SK-N-SH (cell line): ENCODE data around the gene ANO6. TPM values are rescaled to one million over a fixed set of nuclear protein-coding genes. Genes with fewer than 3 reads are reported as not detected.

ENCODE experiments used
- CTCF ChIA-PET: fragments of 300-600, 350-600 bp; formaldehyde crosslinking; extraction: SDS; loops from one replicate; lab custom pipeline; 2021; lab: Yijun Ruan, JAX
- POLR2A ChIA-PET: fragments of 350-600 bp; sonication (Branson Sonifier 250); formaldehyde crosslinking; extraction: SDS; loops from one replicate; lab custom pipeline; 2020; ENCODE audit warnings: antibody characterized with exemption, inconsistent platforms; lab: Yijun Ruan, JAX
- DNase-seq: peaks from one replicate; pipeline ENCODE4 v3.0.0; 2012
- H2AFZ ChIP-seq: fragments of 200-600 bp; sonication (generic); 2 replicates; pipeline ENCODE4 v1.8.1; 2016; ENCODE audit warnings: antibody characterized with exemption, mild to moderate bottlenecking, low read depth
- H3F3A ChIP-seq: fragments of 200-600 bp; sonication (generic); replicated peaks from 2 replicates; pipeline ENCODE3; 2016; ENCODE audit warnings: antibody characterized with exemption, mild to moderate bottlenecking; ENCODE audit not compliant: insufficient read depth
- H3K27ac ChIP-seq, 2 experiments: fragments of 200-500 bp in 1 of 2; fragments of 200-600 bp in 1 of 2; sonication (Bioruptor generic) in 1 of 2; sonication (generic), shearing (Covaris generic) in 1 of 2; 2 replicates each; pipeline versions ENCODE4 v1.5.1 to v1.6.1; 2014 to 2016; ENCODE audit warnings: low read depth in 2 of 2, inconsistent platforms in 1 of 2, low read length in 1 of 2, mild to moderate bottlenecking in 1 of 2, mixed read lengths in 1 of 2
- H3K27me3 ChIP-seq: fragments of 200-600 bp; sonication (generic), shearing (Covaris generic); 2 replicates; pipeline ENCODE4 v1.6.1; 2016; ENCODE audit warnings: mixed run types; ENCODE audit not compliant: insufficient read depth
- H3K36me3 ChIP-seq, 2 experiments: fragments of 200-500 bp in 1 of 2; fragments of 200-600 bp in 1 of 2; sonication (Bioruptor generic) in 1 of 2; sonication (generic) in 1 of 2; replicated peaks in 1 of 2; 2 replicates each; pipeline versions ENCODE3 to v1.5.1; 2014 to 2016; ENCODE audit warnings: low read length in 1 of 2, mild to moderate bottlenecking in 1 of 2; ENCODE audit not compliant: insufficient read depth in 2 of 2, control insufficient read depth in 1 of 2
- H3K4me1 ChIP-seq, 2 experiments: fragments of 200-500 bp in 1 of 2; fragments of 200-600 bp in 1 of 2; sonication (Bioruptor generic) in 1 of 2; sonication (generic), shearing (Covaris generic) in 1 of 2; 2 replicates each; pipeline versions ENCODE4 v1.5.1 to v1.6.1; 2014 to 2016; ENCODE audit warnings: low read depth in 1 of 2, low read length in 1 of 2, mixed run types in 1 of 2; ENCODE audit not compliant: insufficient read depth in 2 of 2, control insufficient read depth in 1 of 2
- H3K4me2 ChIP-seq: fragments of 200-600 bp; sonication (generic), shearing (Covaris generic); 2 replicates; pipeline ENCODE4 v1.6.1; 2017; ENCODE audit warnings: mixed run types
- H3K4me3 ChIP-seq, 2 experiments: fragments of 200-500 bp in 1 of 2; fragments of 200-600 bp in 1 of 2; sonication (Bioruptor generic) in 1 of 2; sonication (generic), shearing (Covaris generic) in 1 of 2; 2 replicates each; pipeline versions ENCODE4 v1.5.1 to v1.8.1; 2014 to 2016; ENCODE audit warnings: low read depth in 2 of 2, inconsistent platforms in 1 of 2, low read length in 1 of 2, mild to moderate bottlenecking in 1 of 2, mixed read lengths in 1 of 2, moderate library complexity in 1 of 2
- H3K79me2 ChIP-seq: fragments of 200-600 bp; sonication (generic); 2 replicates; pipeline ENCODE4 v1.8.1; 2017; ENCODE audit warnings: mild to moderate bottlenecking; ENCODE audit not compliant: insufficient read depth
- H3K9ac ChIP-seq: fragments of 200-600 bp; sonication (generic); 2 replicates; pipeline ENCODE4 v1.6.1; 2017; ENCODE audit warnings: mixed run types
- H3K9me2 ChIP-seq: fragments of 200-600 bp; sonication (generic); 2 replicates; pipeline ENCODE4 v1.6.1; 2017; ENCODE audit warnings: mixed run types
- H3K9me3 ChIP-seq: fragments of 200-600 bp; sonication (generic); 2 replicates; pipeline ENCODE4 v1.6.1; 2017; ENCODE audit warnings: mixed run types, mild to moderate bottlenecking, moderate library complexity
- H4K20me1 ChIP-seq: fragments of 200-600 bp; sonication (generic); 2 replicates; pipeline ENCODE4 v1.6.1; 2017; ENCODE audit warnings: mild to moderate bottlenecking, mixed run types; ENCODE audit not compliant: insufficient read depth
- CHD2 ChIP-seq: fragments of 150-350 bp; IDR thresholded peaks from 2 replicates; pipeline ENCODE4 v1.6.1; 2018; ENCODE audit warnings: low read length; ENCODE audit not compliant: partially characterized antibody
- JUND ChIP-seq: IDR thresholded peaks from 2 replicates; pipeline ENCODE4 v1.4.0; 2012
- MEF2A ChIP-seq: IDR thresholded peaks from 2 replicates; pipeline ENCODE4 v1.4.0; 2012; ENCODE audit warnings: low read depth, borderline replicate concordance
- NFIC ChIP-seq: IDR thresholded peaks from 2 replicates; pipeline ENCODE4 v1.4.0; 2012; ENCODE audit warnings: borderline replicate concordance
- RCOR1 ChIP-seq: fragments of 150-350 bp; IDR thresholded peaks from 2 replicates; pipeline ENCODE4 v1.6.1; 2017; ENCODE audit warnings: antibody characterized with exemption, low read length
- RFX5 ChIP-seq: IDR thresholded peaks from 2 replicates; pipeline ENCODE4 v1.6.1; 2012; ENCODE audit warnings: mild to moderate bottlenecking, improper control_type of control experiment, low read length
- SIN3A ChIP-seq: IDR thresholded peaks from 2 replicates; pipeline ENCODE4 v1.6.1; 2012; ENCODE audit warnings: low read depth, mild to moderate bottlenecking, low read length, moderate library complexity, borderline replicate concordance
- SMC3 ChIP-seq: IDR thresholded peaks from 2 replicates; pipeline ENCODE4 v1.6.1; 2012; ENCODE audit warnings: low read depth, low read length, improper control_type of control experiment
- TAF1 ChIP-seq: IDR thresholded peaks from 2 replicates; pipeline ENCODE4 v1.6.1; 2012; ENCODE audit warnings: low read depth, mild to moderate bottlenecking, low read length, moderate library complexity, borderline replicate concordance
- USF2 ChIP-seq: fragments of 150-350 bp; IDR thresholded peaks from 2 replicates; pipeline ENCODE4 v1.6.1; 2017; ENCODE audit warnings: antibody characterized with exemption, low read length, low read depth, borderline replicate concordance
- YY1 ChIP-seq: IDR thresholded peaks from 2 replicates; pipeline ENCODE4 v1.4.0; 2012; ENCODE audit warnings: low read depth, mild to moderate bottlenecking
- ZBTB33 ChIP-seq: IDR thresholded peaks from 2 replicates; pipeline ENCODE4 v1.4.0; 2012; ENCODE audit warnings: low read depth, borderline replicate concordance
- WGBS: methylation state at CpG from one replicate; pipeline ENCODE4 v1.1.6; 2017; ENCODE audit warnings: low lambda C conversion rate; 5-methylcytosine and 5-hydroxymethylcytosine counted together
- polyA plus RNA-seq, 3 experiments: library from polyadenylated mRNA; depleted of rRNA; stranded (reverse); fragments of >200 nt; gene quantifications; 2 replicates each; pipeline ENCODE4 v1.2.3, GENCODE V29; 2012

The ANO6 gene
- polyA plus RNA-seq, 1 of the 3 experiments (the other 2 are of a cell fraction): 20.1 TPM

GRCh38 chr12:45298721-45299692 lies 83.1 kb downstream of the ANO6 start (continued):
- TF ChIP-seq RFX5 (no peak), MEF2A (no peak), YY1 (no peak)

GRCh38 chr12:45302621-45303369 lies 86.9 kb downstream of the ANO6 start:
- Histone ChIP-seq H3K36me3 (peaks cover 5 to 15% of the 10 kb centered on the region in 2 experiments), H3K4me3 (no peak overlapping the region), H3K9ac (no peak overlapping the region), H4K20me1 (no peaks in the 10 kb centered on the region), H3K9me2 (no peaks in the 10 kb centered on the region), H3K4me2 (no peak overlapping the region), H3K27me3 (no peaks in the 10 kb centered on the region), H3K4me1 (peaks cover 13 to 15% of the 10 kb centered on the region in 2 experiments; a peak in 3 of 4 replicates), H2AFZ (no peak overlapping the region), H3K27ac (no peak overlapping the region), H3K79me2 (peaks cover 71% of the 10 kb centered on the region)
- no peak for DNase-seq
- ChIA-PET POLR2A (no interaction called here), CTCF (interaction anchor here (1.0 to 1.4 kb wide), 2 partner anchors 24 to 86 kb away, joined by 3 read pairs; no protein-coding TSS in a partner anchor)
- WGBS: 93% methylated on average over 2 of the region's 2 CpGs
- TF ChIP-seq SMC3 (no peak), JUND (no peak), TAF1 (no peak), ZBTB33 (no peak), SIN3A (no peak), NFIC (no peak), RCOR1 (no peak), CHD2 (no peak), USF2 (no peak)
- TF ChIP-seq, all 33 proteins: peak for 0
- Histone ChIP-seq H3K9me3 (no peaks in the 10 kb centered on the region), H3F3A (peaks cover 13% of the 10 kb centered on the region)
